K562 (cell line): ENCODE measurements around the gene SYN1. TPM values are rescaled to one million over a fixed set of nuclear protein-coding genes. Genes with fewer than 3 reads are reported as not detected.
A peak's percentile ranks its signal among the peaks of the same experiment; 100 is the strongest.
"Not testable (repeated sequence)": the region's sequence is repeated elsewhere in the genome, so short reads cannot be mapped to it uniquely, and the experiment has no call there.

ENCODE experiments used
- ATAC-seq: fragments of 200-7000 bp; cut with Tn5 transposase; 3 replicates; pipeline ENCODE4 v1.9.1; 2020; ENCODE audit warnings: moderate library complexity
- BruUV-seq: library from RNA; stranded (reverse); fragments of 400-500 nt; replicated peaks from 2 replicates; lab custom pipeline; 2021; lab: Mats Ljungman, UMichigan
- CTCF ChIA-PET: fragments of 300-600 bp; formaldehyde crosslinking; extraction: SDS; loops from one replicate; lab custom pipeline; 2021; ENCODE audit warnings: low intra/inter-chr PET ratio; lab: Yijun Ruan, JAX
- POLR2A ChIA-PET: fragments of 300-600, 350-650 bp; sonication (Branson Sonifier 250); formaldehyde crosslinking; extraction: SDS; loops from one replicate; lab custom pipeline; 2021; ENCODE audit warnings: antibody characterized with exemption, inconsistent platforms; lab: Yijun Ruan, JAX
- DNase-seq, 4 experiments: peaks; one replicate each; pipeline versions ENCODE4 v3.0.0 to v3.0.0-alpha.2; 2011 to 2018; ENCODE audit warnings: low spot score in 3 of 4, mixed read lengths in 3 of 4; ENCODE audit errors: extremely low read depth in 1 of 4
- FAIRE-seq: peaks from 2 replicates; lab custom pipeline; 2011; peaks lifted over from hg19 to GRCh38; lab: Jason Lieb, UNC
- H2AFZ ChIP-seq: 2 replicates; pipeline ENCODE4 v1.6.0; 2011; ENCODE audit warnings: low read depth, low read length, control low read depth, inconsistent platforms
- H3K27ac ChIP-seq: fragments of 200-600 bp; 3 replicates; pipeline ENCODE4 v1.8.0; 2011; ENCODE audit warnings: low read depth, mild to moderate bottlenecking, control low read depth, inconsistent platforms, low read length, moderate library complexity, mixed read lengths; ENCODE audit errors: extremely low read depth
- H3K27me3 ChIP-seq, 2 experiments: fragments of 300-600 bp in 1 of 2; 2 replicates in 1 of 2; 3 replicates in 1 of 2; pipeline versions ENCODE4 v1.6.0 to v1.8.0; 2011; ENCODE audit warnings: inconsistent platforms in 2 of 2, low read length in 2 of 2, mild to moderate bottlenecking in 1 of 2, mixed read lengths in 1 of 2, moderate library complexity in 1 of 2; ENCODE audit not compliant: control insufficient read depth in 2 of 2, insufficient read depth in 2 of 2
- H3K36me3 ChIP-seq: fragments of 300-600 bp; 3 replicates; pipeline ENCODE4 v1.8.0; 2011; ENCODE audit warnings: mild to moderate bottlenecking, low read length, inconsistent platforms; ENCODE audit not compliant: control insufficient read depth, insufficient read depth
- H3K4me1 ChIP-seq, 2 experiments: fragments of 200-600 bp in 1 of 2; replicated peaks in 1 of 2; 2 replicates in 1 of 2; 3 replicates in 1 of 2; pipeline versions ENCODE4 v1.5.1 to v1.8.0; 2011; ENCODE audit warnings: inconsistent platforms in 2 of 2, low read length in 2 of 2, mild to moderate bottlenecking in 1 of 2, mixed read lengths in 1 of 2, moderate library complexity in 1 of 2; ENCODE audit not compliant: control insufficient read depth in 2 of 2, insufficient read depth in 2 of 2
- H3K4me2 ChIP-seq: 2 replicates; pipeline ENCODE4 v1.6.1; 2011; ENCODE audit warnings: low read length, control low read depth, inconsistent platforms, mixed read lengths; ENCODE audit not compliant: insufficient read depth
- H3K4me3 ChIP-seq: fragments of 200-600 bp; sonication (generic), shearing (Covaris generic); 2 replicates; pipeline ENCODE4 v1.5.1; 2016; ENCODE audit warnings: control low read depth, inconsistent platforms
- H3K79me2 ChIP-seq: fragments of 200-600 bp; 3 replicates; pipeline ENCODE4 v1.8.0; 2011; ENCODE audit warnings: low read length, inconsistent platforms; ENCODE audit not compliant: control insufficient read depth, insufficient read depth
- H3K9ac ChIP-seq, 2 experiments: 2 replicates each; pipeline versions ENCODE4 v1.6.0 to v1.6.1; 2011; ENCODE audit warnings: low read depth in 2 of 2, low read length in 2 of 2, control low read depth in 1 of 2, inconsistent platforms in 1 of 2, mild to moderate bottlenecking in 1 of 2, mixed read lengths in 1 of 2; ENCODE audit not compliant: insufficient read depth in 1 of 2
- H3K9me1 ChIP-seq: one replicate; pipeline ENCODE4 v1.6.0; 2011; ENCODE audit warnings: inconsistent platforms, mild to moderate bottlenecking, low read length, moderate library complexity; ENCODE audit not compliant: control insufficient read depth, insufficient read depth
- H3K9me3 ChIP-seq: replicated peaks from 2 replicates; pipeline ENCODE4 v1.5.1; 2011; ENCODE audit warnings: low read depth, low read length, inconsistent platforms; ENCODE audit not compliant: control insufficient read depth, insufficient read depth
- H4K20me1 ChIP-seq: replicated peaks from 2 replicates; pipeline ENCODE4 v1.6.1; 2011; ENCODE audit warnings: low read length, inconsistent platforms, mixed read lengths; ENCODE audit not compliant: control insufficient read depth, insufficient read depth
- BHLHE40 ChIP-seq: IDR thresholded peaks from 2 replicates; pipeline ENCODE4 v1.6.1; 2011; ENCODE audit warnings: low read length, improper control_type of control experiment
- EGR1 ChIP-seq: fragments of 450-650 bp; conservative IDR thresholded peaks from 2 replicates; pipeline ENCODE4 v1.6.1; 2017; ENCODE audit warnings: mild to moderate bottlenecking
- MEIS2 ChIP-seq: fragments of 450-650 bp; IDR thresholded peaks from 2 replicates; pipeline ENCODE4 v1.6.1; 2014; ENCODE audit warnings: mild to moderate bottlenecking; ENCODE audit not compliant: partially characterized antibody
- PBX2 ChIP-seq, 2 experiments: IDR thresholded peaks in 1 of 2; conservative IDR thresholded peaks in 1 of 2; 2 replicates each; pipeline ENCODE4 v1.6.1; 2016; ENCODE audit warnings: low read depth in 2 of 2, mild to moderate bottlenecking in 1 of 2, missing compliant biosample characterization in 1 of 2, missing genetic modification characterization in 1 of 2, moderate library complexity in 1 of 2
- PKNOX1 ChIP-seq: fragments of 450-650 bp; IDR thresholded peaks from 2 replicates; pipeline ENCODE4 v1.6.1; 2016
- TBL1XR1 ChIP-seq, 2 experiments: IDR thresholded peaks; 2 replicates each; pipeline ENCODE4 v1.6.1; 2012; ENCODE audit warnings: improper control_type of control experiment in 2 of 2, low read length in 2 of 2, mild to moderate bottlenecking in 1 of 2
- WGBS: fragments of 100-300 bp; shearing (Covaris generic); methylation state at CpG from one replicate; pipeline ENCODE4 v1.1.6; 2016; ENCODE audit warnings: low coverage, mixed read lengths; ENCODE audit not compliant: insufficient coverage; ENCODE audit errors: missing lambda C conversion rate; 5-methylcytosine and 5-hydroxymethylcytosine counted together
- in situ Hi-C: fragments of 300-500 bp; cut with MboI; formaldehyde crosslinking; loops from 4 replicates; pipeline ENCODE4 v1.15.0; 2018; ENCODE audit warnings: inconsistent platforms, mixed read lengths
- intact Hi-C: fragments of 100-400 bp; cut with micrococcal nuclease; formaldehyde crosslinking; loops from 2 replicates; pipeline ENCODE4 v1.14.2; 2022
- polyA plus RNA-seq, 8 experiments: library from polyadenylated mRNA; depleted of rRNA in 4 of 8; stranded (reverse) in 5 of 8; unstranded in 3 of 8; fragments of >200 nt; fragmentation: Nextera tagmentation in 2 of 8; fragmentation: Illumina TruSeq in 1 of 8; extraction: Ambion mirVana in 2 of 8; extraction: Trizol in 1 of 8; gene quantifications; 2 replicates each; pipeline versions ENCODE4 v1.2.1 to v1.2.3, GENCODE V29; 2011 to 2014; ENCODE audit warnings: inconsistent platforms in 1 of 8, missing spikeins in 1 of 8
- total RNA-seq, 7 experiments: library from RNA; depleted of rRNA in 6 of 7; stranded (reverse); fragments of >200 nt in 6 of 7; fragmentation: Illumina TruSeq in 2 of 7; extraction: Trizol in 2 of 7; gene quantifications; 2 replicates each; pipeline versions ENCODE4 v1.2.1 to v1.2.3, GENCODE V29; 2011 to 2021; ENCODE audit warnings: low replicate concordance in 1 of 7

Gene SYN1
- total and polyA plus RNA-seq, 9 of the 15 experiments (the other 6 are each of a cell fraction or from before 2014, with no cell fraction given) = 0.01 to 0.28 (median 0.18) TPM; not detected in 2

GRCh38 chrX:47619486-47620302 is at the start of gene SYN1 (continued):
- TF ChIP-seq TBL1XR1 (IDR thresholded peaks at IDR 0.05; ENCODE audit: low read length in 2 of 2) (0 out of 4 replicates have a peak, but pooled peaks of 1 of the 2 experiments have one; percentile 36), BHLHE40 (peak; percentile 94), EGR1 (peak; percentile 95)
- TF ChIP-seq, all 486 proteins: peak for 115

GRCh38 chrX:47665797-47666196 is 46.1 kb upstream of the SYN1 start:
- H3K4me1 ChIP-seq = peaks cover 10 to 49% of the 10 kb centered on the region in 2 experiments
- H2AFZ ChIP-seq; H3K4me3 ChIP-seq; BruUV-seq; H3K27me3 ChIP-seq; H3K36me3 ChIP-seq; CTCF ChIA-PET; POLR2A ChIA-PET; ATAC-seq; H4K20me1 ChIP-seq; H3K27ac ChIP-seq; in situ Hi-C loops; H3K9me3 ChIP-seq; FAIRE-seq; H3K9ac ChIP-seq; H3K4me2 ChIP-seq; intact Hi-C loops; H3K9me1 ChIP-seq; H3K79me2 ChIP-seq; DNase-seq; TF ChIP-seq PBX2 (CRISPR knock-in tag; IDR thresholded peaks at IDR 0.05; ENCODE audit: low read depth): not testable (repeated sequence)
- 56% methylated on average over 4 of the region's 4 CpGs for whole genome bisulfite sequencing
- TF ChIP-seq PBX2 (tag; conservative IDR thresholded peaks at IDR 0.05; ENCODE audit: low read depth) (peak; percentile 58), PKNOX1 (peak; percentile 62), MEIS2 (peak; percentile 78)
